Measurements from ENCODE around the gene ANKRD30B. TPM values are rescaled to one million over a fixed set of nuclear protein-coding genes. Genes with fewer than 3 reads are reported as not detected.

The ANKRD30B gene
- under 0.01 TPM in 1 of 2 replicates, not detected in the other for total RNA-seq

GRCh38 chr18:14747513-14748474, at the start of gene ANKRD30B:
Gene ANKRD30B (plus strand): TSS chr18:14748172. CDS start chr18:14748420, 248 bp downstream.

Other genes with a start within 250 kb of the ANKRD30B start
- not detected in 2 replicates for gene POTEC, start 204.6 kb upstream of the ANKRD30B start, total RNA-seq